ENCODE results near the gene PEX11G.

PEX11G gene

GRCh38 chr19:7475665-7476064, 13.2 kb downstream of the PEX11G start:
- POLR2A ChIA-PET = no interaction called here
- TF ChIP-seq FOXM1 (IDR thresholded peaks at IDR 0.05; ENCODE audit: borderline replicate concordance) (no peak), L3MBTL2 (conservative IDR thresholded peaks at IDR 0.05) (no peak), ARNT (IDR thresholded peaks at IDR 0.05) (no peak), SP1 (IDR thresholded peaks at IDR 0.05) (no peak), TARDBP (IDR thresholded peaks at IDR 0.05) (no peak), PKNOX1 (IDR thresholded peaks at IDR 0.05) (no peak), LEF1 (IDR thresholded peaks at IDR 0.05; ENCODE audit: borderline replicate concordance) (no peak), FOXK2 (IDR thresholded peaks at IDR 0.05) (no peak), FOXA1 (IDR thresholded peaks at IDR 0.05) (no peak), HDGF (IDR thresholded peaks at IDR 0.05; ENCODE audit: borderline replicate concordance) (no peak)
- no peak for DNase-seq (ENCODE audit: extremely low spot score)
- CTCF ChIA-PET = no interaction called here

DNA sequence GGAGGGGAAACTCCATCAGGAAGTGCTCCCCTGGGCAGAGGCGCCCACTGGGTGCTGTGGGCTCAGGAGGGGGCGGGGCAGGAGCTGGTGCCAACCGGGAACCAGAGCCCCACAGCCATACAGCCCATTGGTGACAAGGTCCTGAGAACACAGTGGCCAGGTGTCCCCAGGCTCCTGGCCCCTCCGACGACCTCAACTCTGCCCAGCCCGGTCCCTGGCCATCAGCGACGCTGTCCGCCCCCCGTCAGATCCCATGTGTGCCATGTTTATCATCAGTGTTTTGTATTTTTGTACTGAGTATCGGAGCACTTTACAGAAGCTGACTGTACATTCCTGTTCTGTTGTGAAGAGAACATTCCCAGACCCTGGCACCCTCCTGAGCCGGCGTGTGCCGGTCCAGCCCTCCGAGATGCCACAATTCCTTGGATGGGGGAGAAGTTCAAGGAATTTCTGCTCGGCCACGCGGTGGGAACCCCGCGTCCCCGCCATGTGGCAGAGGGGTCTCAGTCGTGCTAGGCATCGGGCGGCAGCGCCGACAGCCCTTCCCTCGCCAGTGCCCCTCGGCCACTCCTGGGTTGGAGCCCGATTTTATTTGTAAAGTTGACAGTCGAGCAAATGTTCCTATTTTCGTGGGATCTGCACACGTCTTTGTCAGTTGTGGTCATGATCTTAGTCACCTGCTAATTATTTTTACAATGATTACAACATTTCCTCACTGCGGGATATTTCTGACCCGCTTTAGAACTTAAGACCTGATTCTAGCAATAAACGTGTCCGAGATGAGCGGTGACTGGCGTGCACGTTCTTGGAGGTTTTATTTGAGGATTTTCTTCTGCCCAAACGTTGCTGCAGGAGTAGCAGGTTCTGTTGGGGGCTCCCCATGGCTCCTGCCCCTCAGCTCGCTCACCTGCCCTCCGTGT, 16.9 kb downstream of the PEX11G start:
- DNase-seq (ENCODE audit: extremely low spot score) = no peak
- CTCF ChIA-PET = no interaction called here
- no peak for TF ChIP-seq FOXM1 (IDR thresholded peaks at IDR 0.05; ENCODE audit: borderline replicate concordance)
- TF ChIP-seq ZNF384 (IDR thresholded peaks at IDR 0.05) = no peak
- no peak for TF ChIP-seq TARDBP (IDR thresholded peaks at IDR 0.05)
- POLR2A ChIA-PET = interaction anchor here (0.6 kb wide), 1 partner anchor 30 kb away, joined by 3 read pairs; no protein-coding TSS in a partner anchor

- TF ChIP-seq HDGF (IDR thresholded peaks at IDR 0.05; ENCODE audit: borderline replicate concordance) (no peak), L3MBTL2 (conservative IDR thresholded peaks at IDR 0.05) (no peak), FOXA1 (IDR thresholded peaks at IDR 0.05) (no peak), CTBP1 (IDR thresholded peaks at IDR 0.05; ENCODE audit: borderline replicate concordance) (no peak), PKNOX1 (IDR thresholded peaks at IDR 0.05) (no peak), TARDBP (IDR thresholded peaks at IDR 0.05) (no peak), BHLHE40 (IDR thresholded peaks at IDR 0.05; ENCODE audit: borderline replicate concordance) (no peak), FOXM1 (IDR thresholded peaks at IDR 0.05; ENCODE audit: borderline replicate concordance) (no peak), SUZ12 (IDR thresholded peaks at IDR 0.05) (no peak), FOXK2 (IDR thresholded peaks at IDR 0.05) (no peak), ZNF384 (IDR thresholded peaks at IDR 0.05) (no peak), LEF1 (IDR thresholded peaks at IDR 0.05; ENCODE audit: borderline replicate concordance) (no peak), ELF4 (IDR thresholded peaks at IDR 0.05) (no peak), ARNT (IDR thresholded peaks at IDR 0.05) (no peak), SP1 (IDR thresholded peaks at IDR 0.05) (no peak), NFRKB (IDR thresholded peaks at IDR 0.05) (no peak)
- no peak for DNase-seq (ENCODE audit: extremely low spot score)
- ChIA-PET POLR2A (interaction anchor here (0.9 kb wide), 1 partner anchor 18 kb away, joined by 3 read pairs; the partner anchor contains the start of gene PEX11G), CTCF (no interaction called here)
These were observed 18.1 kb downstream of the PEX11G start for GRCh38 chr19:7470540-7471305.

- CTCF ChIA-PET = no interaction called here
- no peak for DNase-seq (ENCODE audit: extremely low spot score)
- no peak for TF ChIP-seq TARDBP (IDR thresholded peaks at IDR 0.05)
- no peak for TF ChIP-seq ARNT (IDR thresholded peaks at IDR 0.05)
- TF ChIP-seq LEF1 (IDR thresholded peaks at IDR 0.05; ENCODE audit: borderline replicate concordance) = no peak
- TF ChIP-seq PKNOX1 (IDR thresholded peaks at IDR 0.05) = no peak
- TF ChIP-seq BHLHE40 (IDR thresholded peaks at IDR 0.05; ENCODE audit: borderline replicate concordance) = no peak
- no peak for TF ChIP-seq L3MBTL2 (conservative IDR thresholded peaks at IDR 0.05)
- TF ChIP-seq FOXA1 (IDR thresholded peaks at IDR 0.05) = no peak
- TF ChIP-seq SUZ12 (IDR thresholded peaks at IDR 0.05) = no peak
- no peak for TF ChIP-seq HDGF (IDR thresholded peaks at IDR 0.05; ENCODE audit: borderline replicate concordance)
- TF ChIP-seq ELF4 (IDR thresholded peaks at IDR 0.05) = no peak
- TF ChIP-seq CTBP1 (IDR thresholded peaks at IDR 0.05; ENCODE audit: borderline replicate concordance) = no peak
- TF ChIP-seq FOXM1 (IDR thresholded peaks at IDR 0.05; ENCODE audit: borderline replicate concordance) = no peak
- POLR2A ChIA-PET = no interaction called here
These were observed 19.1 kb downstream of the PEX11G start for GRCh38 chr19:7469669-7470285.

- TF ChIP-seq NFRKB (IDR thresholded peaks at IDR 0.05) (no peak), FOXK2 (IDR thresholded peaks at IDR 0.05) (no peak), PKNOX1 (IDR thresholded peaks at IDR 0.05) (no peak), TARDBP (IDR thresholded peaks at IDR 0.05) (no peak), SUZ12 (IDR thresholded peaks at IDR 0.05) (no peak), FOXA1 (IDR thresholded peaks at IDR 0.05) (no peak)
- ChIA-PET CTCF (no interaction called here), POLR2A (interaction anchor here (1.3 kb wide), 1 partner anchor 20 kb away, joined by 3 read pairs; the partner anchor contains the start of gene PEX11G)
- no peak for DNase-seq (ENCODE audit: extremely low spot score)
These were observed 20.0 kb downstream of the PEX11G start for GRCh38 chr19:7468840-7469239.
